Activated B cell treated with CpG ODN at 0.5 μM for 24 hours (primary cell): ENCODE measurements around the gene CDK5R2. TPM values are rescaled to one million over a fixed set of nuclear protein-coding genes. Genes with fewer than 3 reads are reported as not detected.

Experiments used
- ATAC-seq: fragments of 200-7000 bp; cut with Tn5 transposase; one replicate; pipeline ENCODE4 v1.10.0; 2021; ENCODE audit warnings: low read depth, mild to moderate bottlenecking, moderate library complexity
- CTCF ChIA-PET: fragments of 350-600 bp; sonication (Branson Sonifier 250); formaldehyde crosslinking; loops from one replicate; lab custom pipeline; 2021; ENCODE audit warnings: antibody characterized with exemption; lab: Charles Lee
- POLR2A ChIA-PET: fragments of 350-600 bp; sonication (Branson Sonifier 250); formaldehyde crosslinking; loops from one replicate; lab custom pipeline; 2021; ENCODE audit warnings: antibody characterized with exemption; lab: Charles Lee
- DNase-seq: peaks from one replicate; pipeline ENCODE4 v3.0.0; 2022
- H3K27ac Mint-ChIP-seq: one replicate; pipeline ENCODE4 v1.8.0; 2020; ENCODE audit warnings: mixed read lengths
- H3K27me3 Mint-ChIP-seq: one replicate; pipeline ENCODE4 v1.8.0; 2021; ENCODE audit warnings: mixed read lengths
- H3K36me3 Mint-ChIP-seq: one replicate; pipeline ENCODE4 v1.8.0; 2021; ENCODE audit warnings: low read depth, mixed read lengths
- H3K4me1 Mint-ChIP-seq: one replicate; pipeline ENCODE4 v1.8.0; 2021; ENCODE audit warnings: mixed read lengths
- H3K4me3 Mint-ChIP-seq: one replicate; pipeline ENCODE4 v1.8.0; 2020; ENCODE audit warnings: mild to moderate bottlenecking, mixed read lengths
- H3K9me3 Mint-ChIP-seq: one replicate; pipeline ENCODE4 v1.8.0; 2020; ENCODE audit warnings: mixed read lengths
- intact Hi-C: fragments of 100-400 bp; cut with micrococcal nuclease; formaldehyde crosslinking; loops from one replicate; pipeline ENCODE4 v1.15.1; 2024
- total RNA-seq: library from RNA; stranded (reverse); gene quantifications from 2 replicates; pipeline ENCODE4 v1.2.3, GENCODE V29; 2022
- TF ChIP-seq, protein P1 (sequence below): fragments of 200-600 bp; IDR thresholded peaks from one replicate; pipeline ENCODE4 v1.8.0; 2022; ENCODE audit warnings: antibody characterized with exemption, mild to moderate bottlenecking

The CDK5R2 gene
- total RNA-seq, 1 donor from 2014 or later = not detected

DNA sequence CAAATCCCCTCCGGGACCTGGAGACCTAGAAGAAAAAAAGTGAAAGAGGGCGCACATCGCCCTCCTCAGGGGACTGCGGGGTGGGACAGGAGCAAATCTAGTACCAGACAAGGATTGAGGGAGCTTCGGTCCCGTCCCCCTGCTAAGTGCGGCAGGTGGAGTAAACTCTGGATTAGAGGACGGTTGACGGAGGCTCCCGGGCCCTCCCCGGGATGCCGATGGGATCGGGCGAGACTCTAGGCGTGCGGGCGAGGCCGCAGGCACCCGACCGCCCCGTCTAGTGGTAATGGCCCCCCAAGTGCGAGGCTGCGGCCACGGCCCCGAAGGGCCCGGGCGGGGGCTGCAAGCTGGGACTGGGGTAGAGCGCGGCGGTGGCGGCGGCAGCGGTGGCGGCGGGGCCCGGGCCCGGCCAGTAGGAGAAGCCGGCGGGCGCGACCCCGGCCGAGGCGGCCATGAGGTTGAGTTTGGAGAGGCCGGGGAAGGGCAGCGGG, 22.0 kb downstream of the CDK5R2 start:
- no peak overlapping the region for H3K27ac Mint-ChIP-seq
- ChIA-PET CTCF (interaction anchor here (0.9 to 5.1 kb wide), 10 partner anchors 9 to 175 kb away, joined by 3 to 25 read pairs (median 5); partner anchors contain the start of gene CDK5R2), POLR2A (no interaction called here)
- no peaks in the 10 kb centered on the region for H3K9me3 Mint-ChIP-seq
- TF ChIP-seq, protein P1, sequence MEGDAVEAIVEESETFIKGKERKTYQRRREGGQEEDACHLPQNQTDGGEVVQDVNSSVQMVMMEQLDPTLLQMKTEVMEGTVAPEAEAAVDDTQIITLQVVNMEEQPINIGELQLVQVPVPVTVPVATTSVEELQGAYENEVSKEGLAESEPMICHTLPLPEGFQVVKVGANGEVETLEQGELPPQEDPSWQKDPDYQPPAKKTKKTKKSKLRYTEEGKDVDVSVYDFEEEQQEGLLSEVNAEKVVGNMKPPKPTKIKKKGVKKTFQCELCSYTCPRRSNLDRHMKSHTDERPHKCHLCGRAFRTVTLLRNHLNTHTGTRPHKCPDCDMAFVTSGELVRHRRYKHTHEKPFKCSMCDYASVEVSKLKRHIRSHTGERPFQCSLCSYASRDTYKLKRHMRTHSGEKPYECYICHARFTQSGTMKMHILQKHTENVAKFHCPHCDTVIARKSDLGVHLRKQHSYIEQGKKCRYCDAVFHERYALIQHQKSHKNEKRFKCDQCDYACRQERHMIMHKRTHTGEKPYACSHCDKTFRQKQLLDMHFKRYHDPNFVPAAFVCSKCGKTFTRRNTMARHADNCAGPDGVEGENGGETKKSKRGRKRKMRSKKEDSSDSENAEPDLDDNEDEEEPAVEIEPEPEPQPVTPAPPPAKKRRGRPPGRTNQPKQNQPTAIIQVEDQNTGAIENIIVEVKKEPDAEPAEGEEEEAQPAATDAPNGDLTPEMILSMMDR = no peak
- intact Hi-C loops = loop anchor here (1.0 to 5.0 kb wide), 4 partner anchors 21 to 136 kb away; no protein-coding TSS in a partner anchor
- no peak for ATAC-seq
- H3K36me3 Mint-ChIP-seq = no peaks in the 10 kb centered on the region
- peaks cover 34% of the 10 kb centered on the region for H3K4me1 Mint-ChIP-seq
- H3K27me3 Mint-ChIP-seq = peaks cover 55% of the 10 kb centered on the region
- DNase-seq = no peak
- H3K4me3 Mint-ChIP-seq = peak overlapping the region; percentile 77

DNA sequence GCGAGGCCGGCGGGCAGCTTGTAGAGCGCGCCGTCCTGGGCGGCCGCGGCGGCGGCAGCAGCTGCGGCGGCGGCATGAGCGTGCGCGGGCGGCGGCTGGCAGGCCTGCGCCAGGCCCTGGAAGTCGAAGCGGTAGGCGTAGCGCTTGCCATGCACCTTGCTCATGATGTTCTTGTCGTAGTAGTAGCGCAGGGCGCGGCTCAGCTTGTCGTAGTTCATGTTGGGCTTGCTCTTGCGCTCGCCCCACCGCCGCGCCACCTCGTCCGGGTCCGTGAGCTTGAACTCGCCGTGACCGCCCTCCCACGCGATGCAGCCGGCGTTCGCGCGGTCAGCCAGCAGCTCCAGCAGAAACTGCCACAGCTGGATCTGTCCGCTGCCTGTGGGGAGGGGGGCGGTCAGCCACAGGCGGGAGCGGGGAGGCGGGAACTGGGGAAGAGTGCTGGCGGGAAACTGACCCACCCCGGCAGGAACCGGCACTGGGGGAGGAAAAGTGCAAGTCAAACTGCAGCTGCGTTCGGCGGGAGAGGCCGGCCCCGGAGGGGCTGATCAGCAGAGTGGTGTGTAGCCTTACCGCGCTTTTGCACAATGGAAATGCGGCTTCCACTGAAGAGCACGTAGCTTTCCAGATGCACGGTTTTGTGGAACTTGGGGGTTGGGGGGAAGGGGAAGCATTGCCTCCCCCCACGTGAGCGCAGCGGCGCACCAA, 22.6 kb downstream of the CDK5R2 start:
- TF ChIP-seq, protein P1 = no peak
- ChIA-PET CTCF (interaction anchor here (0.9 to 5.1 kb wide), 7 partner anchors 14 to 174 kb away, joined by 3 to 25 read pairs (median 4); no protein-coding TSS in a partner anchor), POLR2A (interaction anchor here (0.6 kb wide), 1 partner anchor 132 kb away, joined by 8 read pairs; no protein-coding TSS in a partner anchor)
- Mint-ChIP-seq H3K27ac (no peak overlapping the region), H3K4me3 (peak overlapping the region; percentile 59), H3K36me3 (no peaks in the 10 kb centered on the region), H3K4me1 (peaks cover 34% of the 10 kb centered on the region), H3K9me3 (no peaks in the 10 kb centered on the region), H3K27me3 (peaks cover 55% of the 10 kb centered on the region)
- ATAC-seq = no peak
- intact Hi-C loops = loop anchor here (1.0 to 5.0 kb wide), 4 partner anchors 21 to 135 kb away; no protein-coding TSS in a partner anchor
- peak; percentile 37 for DNase-seq

DNA sequence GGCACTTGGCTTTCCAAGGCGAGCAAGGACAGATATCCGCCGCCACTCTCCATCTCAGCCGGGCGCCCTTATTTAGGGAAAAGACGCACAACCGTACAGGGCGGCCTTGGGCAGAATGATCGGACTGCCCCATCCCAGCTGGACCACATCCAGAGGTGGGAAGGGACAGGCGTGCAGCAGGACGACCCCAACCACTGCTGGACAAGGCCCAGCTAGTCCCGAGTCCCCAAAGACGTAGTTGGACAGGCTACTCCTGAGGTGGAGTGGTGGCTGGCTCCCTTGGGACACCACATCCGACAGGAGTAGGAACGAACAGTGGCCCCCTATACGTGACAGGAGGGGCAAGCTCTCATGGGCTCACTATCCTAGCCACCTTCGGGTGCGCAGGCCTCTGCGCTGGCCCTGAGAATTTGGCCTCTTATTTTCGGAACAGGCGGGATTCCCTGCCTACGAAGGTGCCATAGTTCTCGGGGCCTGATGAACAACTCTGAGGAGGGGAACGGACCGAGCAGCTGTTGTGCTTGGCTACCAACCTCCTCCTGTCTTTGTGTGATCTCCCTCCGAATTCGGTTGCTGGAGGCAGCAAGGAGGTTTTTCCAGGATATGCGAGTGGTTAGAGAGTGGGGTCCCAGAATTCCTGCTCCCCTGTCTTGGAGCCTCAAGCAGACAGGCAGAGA, 23.3 kb downstream of the CDK5R2 start:
- H3K36me3 Mint-ChIP-seq = no peaks in the 10 kb centered on the region
- peaks cover 56% of the 10 kb centered on the region for H3K27me3 Mint-ChIP-seq
- no peak for ATAC-seq
- H3K9me3 Mint-ChIP-seq = no peaks in the 10 kb centered on the region
- peaks cover 34% of the 10 kb centered on the region for H3K4me1 Mint-ChIP-seq
- ChIA-PET CTCF (interaction anchor here (1.2 to 5.1 kb wide), 5 partner anchors 13 to 173 kb away, joined by 3 to 25 read pairs (median 5); no protein-coding TSS in a partner anchor), POLR2A (interaction anchor here (0.6 kb wide), 1 partner anchor 132 kb away, joined by 8 read pairs; no protein-coding TSS in a partner anchor)
- H3K4me3 Mint-ChIP-seq = peak overlapping the region; percentile 59
- TF ChIP-seq, protein P1 = no peak
- DNase-seq = no peak
- no peak overlapping the region for H3K27ac Mint-ChIP-seq
- intact Hi-C loops = loop anchor here (5.0 kb wide), 2 partner anchors 75 to 135 kb away; no protein-coding TSS in a partner anchor

DNA sequence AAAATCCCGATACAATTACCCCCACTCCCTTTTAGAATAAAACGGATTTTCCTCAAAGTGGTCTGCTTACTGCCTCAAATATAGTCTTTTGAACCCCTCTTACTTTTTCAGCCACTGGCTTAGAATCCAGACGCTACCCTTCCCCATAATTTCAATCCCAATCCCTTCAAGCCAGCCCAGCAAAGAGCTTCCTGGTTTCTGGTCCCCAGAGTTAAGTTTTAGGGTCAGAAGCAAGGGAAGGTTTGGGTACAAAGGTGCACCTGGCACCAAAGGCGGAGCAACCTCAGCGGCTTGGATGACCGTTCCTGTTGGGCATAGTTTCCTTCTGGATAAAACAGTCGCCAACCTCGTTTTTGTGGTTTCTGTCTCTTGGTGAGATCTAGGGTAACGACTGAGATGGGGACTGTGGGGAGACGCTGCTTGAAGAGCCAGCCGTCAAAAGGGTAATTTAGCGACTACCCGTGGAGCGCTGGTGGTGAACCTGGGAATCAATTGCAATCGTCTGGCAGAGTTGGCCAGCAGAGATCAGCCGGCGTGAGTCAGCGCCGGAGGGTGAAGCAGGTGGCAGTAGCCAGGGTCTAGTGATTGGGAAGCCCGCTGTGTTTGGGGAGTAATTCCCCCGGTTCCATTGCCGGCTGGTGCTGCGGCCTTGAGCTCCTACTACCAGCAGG, 23.9 kb downstream of the CDK5R2 start:
- H3K27ac Mint-ChIP-seq = no peak overlapping the region
- TF ChIP-seq, protein P1 = no peak
- intact Hi-C loops = loop anchor here (5.0 kb wide), 2 partner anchors 74 to 134 kb away; no protein-coding TSS in a partner anchor
- H3K4me1 Mint-ChIP-seq = peaks cover 34% of the 10 kb centered on the region
- no peaks in the 10 kb centered on the region for H3K36me3 Mint-ChIP-seq
- no peak for ATAC-seq
- H3K9me3 Mint-ChIP-seq = no peaks in the 10 kb centered on the region
- CTCF ChIA-PET = interaction anchor here (1.7 to 5.1 kb wide), 2 partner anchors 13 to 107 kb away, joined by 10 to 25 read pairs; no protein-coding TSS in a partner anchor
- POLR2A ChIA-PET = no interaction called here
- peaks cover 60% of the 10 kb centered on the region for H3K27me3 Mint-ChIP-seq
- H3K4me3 Mint-ChIP-seq = no peak overlapping the region
- no peak for DNase-seq
